GM10266 (cell line): ENCODE results near the gene PLA2G2F.

ENCODE experiments used
- DNase-seq: peaks from one replicate; pipeline ENCODE4 v3.0.0; 2012; ENCODE audit errors: extremely low spot score
- CTCF ChIP-seq: IDR thresholded peaks from 2 replicates; pipeline ENCODE4 v1.5.1; 2012; ENCODE audit warnings: mild to moderate bottlenecking, low read depth; ENCODE audit not compliant: control insufficient read depth, insufficient read depth; ENCODE audit errors: missing control alignments

The PLA2G2F gene

GRCh38 chr1:20112279-20113000, 26.7 kb upstream of the PLA2G2F start:
- no peak for DNase-seq
- TF ChIP-seq CTCF, result no peak

GRCh38 chr1:20114021-20114648, 25.0 kb upstream of the PLA2G2F start:
- TF ChIP-seq CTCF, result no peak

GRCh38 chr1:20115479-20115878, 23.6 kb upstream of the PLA2G2F start:
- DNase-seq, result no peak
- no peak for TF ChIP-seq CTCF

More at GRCh38 chr1:20114021-20114648, 25.0 kb upstream of the PLA2G2F start:
- no peak for DNase-seq

- no peak for TF ChIP-seq CTCF
- DNase-seq, result no peak
Measured at GRCh38 chr1:20115916-20116315, 23.2 kb upstream of the PLA2G2F start.

GRCh38 chr1:20117236-20117635, 21.9 kb upstream of the PLA2G2F start:
- no peak for DNase-seq
- no peak for TF ChIP-seq CTCF

- TF ChIP-seq CTCF, result no peak
- DNase-seq, result no peak
Measured at GRCh38 chr1:20119347-20119746, 19.8 kb upstream of the PLA2G2F start, which contains the start of gene PLA2G2D. PLA2G2D (minus strand) TSS chr1:20119536; CDS start chr1:20119498, 38 bp downstream.

GRCh38 chr1:20120796-20121195, 18.3 kb upstream of the PLA2G2F start:
- no peak for DNase-seq
- no peak for TF ChIP-seq CTCF
